Activated CD8-positive, alpha-beta T cell treated with anti-CD3 and anti-CD28 coated beads for 36 hours (primary cell): Measurements from ENCODE around the gene CRHR2. TPM values are rescaled to one million over a fixed set of nuclear protein-coding genes. Genes with fewer than 3 reads are reported as not detected.

Experiments
- ATAC-seq: fragments of 200-7000 bp; cut with Tn5 transposase; one replicate; pipeline ENCODE4 v1.10.0; 2021; ENCODE audit warnings: mild to moderate bottlenecking, moderate library complexity
- CTCF ChIA-PET: fragments of 350-600 bp; sonication (Branson Sonifier 250); formaldehyde crosslinking; loops from one replicate; lab custom pipeline; 2021; ENCODE audit warnings: antibody characterized with exemption; lab: Charles Lee
- POLR2A ChIA-PET: fragments of 350-600 bp; sonication (Branson Sonifier 250); formaldehyde crosslinking; loops from one replicate; lab custom pipeline; 2021; ENCODE audit warnings: antibody characterized with exemption; lab: Charles Lee
- DNase-seq: peaks from one replicate; pipeline ENCODE4 v3.0.0-alpha.2; 2020
- H3K27ac Mint-ChIP-seq: one replicate; pipeline ENCODE4 v1.8.0; 2021; ENCODE audit warnings: mild to moderate bottlenecking, mixed read lengths
- H3K27me3 Mint-ChIP-seq: one replicate; pipeline ENCODE4 v1.8.0; 2021; ENCODE audit warnings: mixed read lengths
- H3K36me3 Mint-ChIP-seq: one replicate; pipeline ENCODE4 v1.8.0; 2021; ENCODE audit warnings: low read depth, mixed read lengths
- H3K4me1 Mint-ChIP-seq: one replicate; pipeline ENCODE4 v1.8.0; 2021; ENCODE audit warnings: low read depth, mixed read lengths
- H3K4me3 Mint-ChIP-seq: one replicate; pipeline ENCODE4 v1.8.0; 2021; ENCODE audit warnings: mild to moderate bottlenecking, moderate library complexity, mixed read lengths
- H3K9me3 Mint-ChIP-seq: one replicate; pipeline ENCODE4 v1.8.0; 2021; ENCODE audit warnings: mixed read lengths
- CTCF ChIP-seq: fragments of 200-600 bp; IDR thresholded peaks from one replicate; pipeline ENCODE4 v1.8.0; 2022; ENCODE audit warnings: antibody characterized with exemption, mild to moderate bottlenecking
- intact Hi-C: fragments of 100-400 bp; cut with micrococcal nuclease; formaldehyde crosslinking; loops from one replicate; pipeline ENCODE4 v1.10.0; 2022
- total RNA-seq, 2 experiments: library from RNA; stranded (reverse); gene quantifications; one replicate each; pipeline ENCODE4 v1.2.3, GENCODE V29; 2021

The CRHR2 gene
- total RNA-seq, 2 experiments from 2014 or later, result not detected

DNA sequence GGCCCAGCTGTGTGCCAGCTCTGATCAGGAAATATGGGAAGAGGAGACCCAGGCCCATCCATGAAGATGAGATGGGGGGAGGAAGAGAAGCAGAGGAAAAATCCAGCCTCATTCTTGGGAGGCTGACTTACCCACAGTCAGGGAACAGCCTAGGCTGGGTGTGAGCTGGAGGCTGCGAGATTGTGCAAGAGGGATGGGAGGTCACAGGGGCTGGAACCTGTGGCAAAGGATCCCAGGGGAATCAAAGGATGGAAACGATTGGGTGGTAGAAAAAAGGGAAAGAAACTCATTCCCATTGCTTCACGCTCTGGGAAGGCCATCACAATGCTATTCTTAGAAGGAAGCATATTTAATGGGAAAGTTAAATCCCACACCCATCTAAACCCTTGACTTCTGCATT lies 26.7 kb upstream of the CRHR2 start:
- DNase-seq (no peak), ATAC-seq (no peak)
- intact Hi-C loops, result no loop called here
- Mint-ChIP-seq H3K36me3 (no peaks in the 10 kb centered on the region), H3K27ac (no peak overlapping the region), H3K4me1 (no peaks in the 10 kb centered on the region), H3K9me3 (no peaks in the 10 kb centered on the region), H3K27me3 (no peaks in the 10 kb centered on the region), H3K4me3 (no peak overlapping the region)
- ChIA-PET POLR2A (no interaction called here), CTCF (interaction anchor here (1.2 to 1.7 kb wide), 2 partner anchors 29 to 31 kb away, joined by 3 to 8 read pairs; no protein-coding TSS in a partner anchor)
- no peak for TF ChIP-seq CTCF

DNA sequence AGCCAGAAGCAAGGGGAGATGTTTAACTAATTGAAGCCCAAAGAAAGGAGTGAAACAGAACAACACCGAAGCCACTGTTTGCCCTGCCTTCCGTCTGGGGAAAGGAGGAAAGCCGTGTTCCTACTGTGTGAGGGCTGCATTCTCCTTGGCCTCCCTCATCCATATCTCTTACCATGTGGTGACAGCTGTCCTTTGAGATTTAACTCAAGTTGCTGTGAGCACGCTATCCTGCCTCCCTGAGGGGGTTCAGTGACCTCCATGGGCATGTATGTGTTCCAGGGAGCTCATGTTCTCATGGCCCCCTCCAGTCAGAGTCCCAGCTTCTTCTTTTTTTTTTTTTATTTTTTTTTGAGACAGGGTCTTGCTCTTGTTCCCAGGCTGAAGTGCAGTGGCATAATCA lies 26.2 kb upstream of the CRHR2 start:
- no peak overlapping the region for H3K27ac Mint-ChIP-seq
- ATAC-seq, result no peak

DNA sequence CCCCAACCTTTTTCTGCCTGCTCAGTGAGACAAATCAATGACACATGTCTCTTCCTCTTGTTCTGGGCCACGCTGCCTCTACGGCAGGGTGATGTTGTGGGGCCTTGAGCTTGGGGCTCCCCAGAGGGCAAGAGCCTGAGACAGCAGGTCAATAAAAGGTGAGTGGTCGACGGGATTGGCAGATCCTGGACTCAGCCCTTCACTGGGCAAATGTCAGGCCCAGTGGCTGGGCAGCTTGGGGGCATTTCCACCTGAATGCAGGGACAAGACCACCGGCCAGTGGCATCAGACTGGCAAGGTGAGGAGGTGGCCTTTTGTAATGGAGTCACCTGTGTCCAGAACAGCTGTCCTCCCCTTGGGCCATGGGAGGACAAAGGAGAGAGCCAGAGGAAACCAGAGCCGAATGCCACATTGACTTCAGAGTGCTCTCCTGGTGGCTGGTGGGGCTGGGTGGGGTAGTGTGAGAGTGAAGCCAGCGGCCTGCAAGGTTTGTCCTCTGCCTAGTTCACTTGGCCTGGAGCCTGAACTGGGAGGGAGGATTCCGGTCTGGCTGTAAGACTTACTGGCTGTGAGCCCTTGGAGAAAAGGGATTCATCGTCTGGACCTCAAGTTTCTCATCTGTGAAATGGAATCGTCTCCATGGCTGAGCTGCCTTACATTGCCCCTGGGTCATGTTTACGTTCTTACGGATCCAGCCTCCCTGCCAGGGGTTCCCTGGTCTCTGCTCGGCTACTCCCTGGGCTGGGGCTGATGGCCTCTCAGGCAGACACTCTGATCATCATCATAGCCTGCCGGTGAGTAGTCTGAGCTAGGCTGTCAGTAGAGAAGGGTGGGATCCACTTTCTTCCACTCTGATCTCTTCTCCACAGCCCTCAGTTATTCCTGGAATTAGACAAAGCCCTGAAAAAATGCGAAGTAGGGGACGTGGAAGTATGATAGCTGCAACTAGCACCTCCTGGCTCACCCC lies 25.4 kb upstream of the CRHR2 start:
- no peaks in the 10 kb centered on the region for H3K27me3 Mint-ChIP-seq
- ATAC-seq (no peak), DNase-seq (no peak)
- no peak overlapping the region for H3K27ac Mint-ChIP-seq
- intact Hi-C loops, result no loop called here
- H3K9me3 Mint-ChIP-seq, result no peaks in the 10 kb centered on the region
- POLR2A ChIA-PET, result no interaction called here
- no peaks in the 10 kb centered on the region for H3K36me3 Mint-ChIP-seq
- no peak overlapping the region for H3K4me3 Mint-ChIP-seq
- H3K4me1 Mint-ChIP-seq, result no peaks in the 10 kb centered on the region
- no peak for TF ChIP-seq CTCF
- CTCF ChIA-PET, result interaction anchor here (1.7 kb wide), 1 partner anchor 32 kb away, joined by 8 read pairs; no protein-coding TSS in a partner anchor

More for the DNA sequence above, 26.2 kb upstream of the CRHR2 start:
- Mint-ChIP-seq H3K27me3 (no peaks in the 10 kb centered on the region), H3K4me3 (no peak overlapping the region), H3K9me3 (no peaks in the 10 kb centered on the region), H3K4me1 (no peaks in the 10 kb centered on the region), H3K36me3 (no peaks in the 10 kb centered on the region)
- ChIA-PET CTCF (interaction anchor here (1.7 kb wide), 1 partner anchor 31 kb away, joined by 8 read pairs; no protein-coding TSS in a partner anchor), POLR2A (no interaction called here)
- TF ChIP-seq CTCF, result no peak
- no peak for DNase-seq
- intact Hi-C loops, result no loop called here

- intact Hi-C loops, result no loop called here
- no peak overlapping the region for H3K27ac Mint-ChIP-seq
Observed at GRCh38 chr7:30706908-30707307, 24.7 kb upstream of the CRHR2 start.

More at GRCh38 chr7:30706908-30707307, 24.7 kb upstream of the CRHR2 start:
- no peaks in the 10 kb centered on the region for H3K4me1 Mint-ChIP-seq
- no peaks in the 10 kb centered on the region for H3K9me3 Mint-ChIP-seq
- H3K4me3 Mint-ChIP-seq, result no peak overlapping the region
- TF ChIP-seq CTCF, result no peak
- ChIA-PET CTCF (no interaction called here), POLR2A (interaction anchor here (1.0 kb wide), 1 partner anchor 20 kb away, joined by 3 read pairs; no protein-coding TSS in a partner anchor)
- DNase-seq (no peak), ATAC-seq (no peak)
- no peaks in the 10 kb centered on the region for H3K27me3 Mint-ChIP-seq
- H3K36me3 Mint-ChIP-seq, result no peaks in the 10 kb centered on the region
